GM12892 (cell line): ENCODE data around the gene ZNF429.

Experiments used
- POLR2AphosphoS5 ChIP-seq: IDR thresholded peaks from 2 replicates; pipeline ENCODE4 v1.6.1; 2011; ENCODE audit warnings: low read depth, low read length, control low read depth
- TAF1 ChIP-seq: IDR thresholded peaks from 2 replicates; pipeline ENCODE4 v1.6.1; 2011; ENCODE audit warnings: low read depth, mild to moderate bottlenecking, control low read depth, low read length, borderline replicate concordance

DNA sequence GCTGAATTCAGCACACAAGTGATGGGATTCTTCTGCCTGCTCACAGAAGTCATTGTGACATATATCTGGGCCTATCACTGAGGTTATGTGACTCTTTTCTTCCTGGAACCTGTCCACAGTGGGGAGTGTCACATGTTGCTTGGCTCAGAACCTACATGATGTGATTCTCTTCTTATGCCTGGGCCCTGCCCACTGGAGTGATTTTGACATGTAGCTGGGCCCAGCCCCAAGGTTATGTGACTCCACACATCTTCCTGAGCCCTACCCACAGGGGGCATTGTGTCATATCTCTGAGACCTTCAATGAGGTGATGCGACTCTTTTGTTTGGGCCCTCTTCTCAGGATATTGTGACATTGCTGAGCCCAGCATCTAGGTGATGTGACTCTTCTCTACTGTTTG lies 17.4 kb upstream of the ZNF429 start:
- TF ChIP-seq TAF1 (no peak), POLR2AphosphoS5 (no peak)
